GM19025 (cell line): ENCODE measurements around the gene TTLL5.
A peak's percentile ranks its signal among the peaks of the same experiment; 100 is the strongest.

Experiments
- ATAC-seq: cut with Tn5 transposase; IDR thresholded peaks from one replicate; pipeline ENCODE4 v1.9.1; 2021; ENCODE audit warnings: mild to moderate bottlenecking, low read depth, moderate library complexity; ENCODE audit not compliant: unreplicated experiment

TTLL5 gene

GRCh38 chr14:75981426-75982265 is 320.6 kb downstream of the TTLL5 start, which contains the start of gene TGFB3:
TSS of gene TGFB3 (minus strand) at chr14:75981995. CDS start at chr14:75980893, 1,102 bp downstream.
- peak; percentile 39 for ATAC-seq

GRCh38 chr14:75982266-75983018 is 321.4 kb downstream of the TTLL5 start:
- no peak for ATAC-seq

- no peak for ATAC-seq
These were observed 321.9 kb downstream of the TTLL5 start for GRCh38 chr14:75983019-75983358.

- ATAC-seq: no peak
These were observed 323.6 kb downstream of the TTLL5 start for GRCh38 chr14:75984674-75985073.

- ATAC-seq: peak; percentile 70
These were observed 324.8 kb downstream of the TTLL5 start, which contains the start of gene IFT43 for GRCh38 chr14:75985618-75986438. TSS of gene IFT43 (plus strand) at chr14:75985763. CDS start at chr14:75985787, 24 bp downstream.

GRCh38 chr14:75986439-75986765 is 325.4 kb downstream of the TTLL5 start:
- no peak for ATAC-seq

GRCh38 chr14:75987201-75987970 is 326.3 kb downstream of the TTLL5 start:
- ATAC-seq: no peak

- ATAC-seq: no peak
These were observed 328.1 kb downstream of the TTLL5 start for GRCh38 chr14:75989134-75989533.

GRCh38 chr14:75990297-75990696 is 329.3 kb downstream of the TTLL5 start:
- no peak for ATAC-seq

- no peak for ATAC-seq
These were observed 330.7 kb downstream of the TTLL5 start for GRCh38 chr14:75991753-75992152.

- ATAC-seq: no peak
These were observed 332.6 kb downstream of the TTLL5 start for GRCh38 chr14:75993567-75994041.

GRCh38 chr14:75995372-75996041 is 334.5 kb downstream of the TTLL5 start:
- no peak for ATAC-seq

GRCh38 chr14:75996488-75996887 is 335.4 kb downstream of the TTLL5 start:
- no peak for ATAC-seq

- ATAC-seq: no peak
These were observed 338.6 kb downstream of the TTLL5 start for GRCh38 chr14:75999511-76000190.

GRCh38 chr14:76002383-76002782 is 341.3 kb downstream of the TTLL5 start:
- no peak for ATAC-seq
